GM10847 (cell line): ENCODE measurements around the gene ARHGAP40.

Experiments used
- POLR2A ChIP-seq: IDR thresholded peaks from 2 replicates; pipeline ENCODE4 v1.6.1; 2011; ENCODE audit not compliant: insufficient read length; ENCODE audit errors: extremely low read depth

The ARHGAP40 gene

DNA sequence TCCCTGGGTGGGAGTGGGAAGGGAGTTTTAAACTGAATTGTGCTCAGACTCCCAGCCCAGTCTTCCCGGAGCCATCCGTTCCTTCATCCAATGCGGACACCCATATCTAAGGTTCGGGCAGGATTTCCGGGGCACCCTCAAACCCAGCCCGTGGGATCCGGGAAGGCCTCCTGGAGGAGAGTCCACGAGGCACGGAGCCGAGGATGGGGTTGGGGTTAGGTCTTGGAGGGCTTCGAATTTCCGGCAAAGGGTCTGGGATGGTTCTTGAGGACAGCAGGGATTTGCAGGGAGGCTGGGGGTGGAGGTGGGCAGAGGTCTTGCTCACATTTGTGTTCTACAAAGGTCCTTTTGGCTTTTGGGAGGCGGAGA, 73.1 kb downstream of the ARHGAP40 start:
- TF ChIP-seq POLR2A: no peak

DNA sequence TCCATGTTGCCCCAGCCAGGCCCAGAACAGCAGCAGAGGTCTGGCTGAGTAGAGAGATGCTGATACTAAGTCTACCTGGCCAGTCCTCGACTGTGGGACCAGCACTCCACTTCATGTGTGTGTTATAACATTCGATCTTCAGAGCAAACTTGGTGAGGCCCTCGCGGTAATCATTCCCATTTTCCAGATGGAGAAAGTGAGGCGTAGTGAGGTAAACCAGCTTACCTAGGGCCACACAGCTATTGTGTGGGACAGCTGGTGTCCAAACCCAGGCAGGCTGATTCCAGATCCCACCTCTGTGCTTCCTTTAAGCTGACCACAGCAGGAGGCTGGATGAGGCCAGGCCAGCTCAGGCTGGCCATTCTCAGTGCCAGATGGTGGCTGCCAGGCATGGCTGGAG, 75.0 kb downstream of the ARHGAP40 start:
- TF ChIP-seq POLR2A: no peak

DNA sequence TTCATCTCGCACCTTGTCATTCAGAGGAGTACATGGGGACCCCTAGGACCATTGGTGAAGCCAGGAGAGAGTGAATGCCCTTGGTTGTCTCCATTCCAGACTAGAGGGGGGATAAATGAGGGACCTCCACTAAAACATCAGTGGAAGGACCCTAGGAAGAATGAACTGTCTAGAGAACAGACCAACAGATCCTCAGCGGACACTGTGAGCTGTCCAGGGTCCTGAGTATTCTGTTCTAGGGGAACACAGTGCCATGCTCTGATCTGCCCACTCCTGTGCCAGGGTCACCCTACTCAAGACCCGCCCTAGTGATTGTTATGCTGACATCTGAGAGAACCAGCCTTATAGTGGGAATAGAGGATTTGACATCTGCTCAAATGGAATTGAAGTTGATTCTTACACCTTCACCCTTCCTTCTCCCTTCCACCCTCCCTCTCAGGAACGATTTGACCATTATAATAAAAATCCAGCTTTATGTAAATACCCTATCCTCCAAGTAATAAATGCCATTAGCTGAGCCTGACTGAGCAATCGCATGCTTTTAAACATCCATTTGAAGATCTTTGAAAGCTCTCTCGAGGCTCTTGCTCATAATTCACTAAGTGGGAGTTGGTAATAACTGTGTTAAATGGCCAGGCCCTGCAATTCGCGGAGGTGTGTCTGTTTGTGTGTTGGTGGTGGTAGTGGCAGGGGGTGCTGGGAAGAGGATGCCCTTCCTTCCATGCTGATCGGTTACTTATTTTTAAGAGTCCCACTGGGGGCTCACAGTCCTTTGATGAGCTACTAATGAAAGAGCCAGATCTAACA, 79.1 kb downstream of the ARHGAP40 start:
- no peak for TF ChIP-seq POLR2A

DNA sequence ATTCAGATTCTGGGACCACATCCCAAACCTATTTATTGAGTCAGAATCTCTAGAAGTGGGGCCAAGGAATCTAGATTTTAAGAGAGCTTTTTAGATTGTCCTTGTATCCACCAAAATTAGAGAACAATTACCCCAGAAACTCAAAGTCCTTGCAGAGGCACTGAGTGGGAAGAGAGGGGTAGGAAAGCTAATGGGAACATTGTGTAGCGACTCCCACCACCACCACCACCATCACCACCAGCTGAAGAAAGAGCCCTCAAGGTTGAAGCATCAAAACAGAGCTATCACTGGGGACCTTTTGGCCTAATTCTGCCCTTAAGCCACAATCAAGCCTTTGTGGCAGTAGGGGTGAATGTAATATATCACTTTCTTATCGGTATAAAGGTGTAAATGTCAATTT, 83.7 kb downstream of the ARHGAP40 start:
- TF ChIP-seq POLR2A: no peak

DNA sequence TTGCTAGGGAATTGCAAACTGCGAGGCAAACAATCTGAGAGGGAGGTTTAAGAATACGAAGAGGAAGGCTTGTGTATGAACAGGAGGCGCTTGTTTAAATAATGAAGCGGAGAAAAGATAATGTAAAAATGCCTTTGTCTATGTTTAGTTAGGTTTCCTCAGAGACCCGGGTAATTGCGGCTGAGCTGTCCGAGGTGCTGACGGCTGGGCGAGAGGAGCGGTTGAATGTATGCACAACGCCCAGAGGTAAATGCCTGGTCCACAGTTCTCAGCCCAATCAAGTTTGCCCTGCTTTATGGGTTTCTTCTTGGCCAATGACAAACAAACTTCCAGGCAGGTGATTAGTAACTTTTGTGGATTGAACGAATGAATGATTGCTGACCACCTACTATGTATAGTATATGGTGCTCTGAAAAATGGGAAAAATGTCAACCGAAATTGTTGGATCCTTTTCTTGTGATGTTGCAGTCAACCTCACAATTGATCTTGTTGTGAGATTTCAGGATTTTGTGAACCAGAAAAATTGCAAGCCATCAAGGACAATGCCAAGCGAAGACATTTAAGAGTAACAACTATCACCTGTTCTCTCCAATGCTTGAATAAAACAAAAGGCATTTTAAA, 84.4 kb downstream of the ARHGAP40 start:
- TF ChIP-seq POLR2A: no peak

DNA sequence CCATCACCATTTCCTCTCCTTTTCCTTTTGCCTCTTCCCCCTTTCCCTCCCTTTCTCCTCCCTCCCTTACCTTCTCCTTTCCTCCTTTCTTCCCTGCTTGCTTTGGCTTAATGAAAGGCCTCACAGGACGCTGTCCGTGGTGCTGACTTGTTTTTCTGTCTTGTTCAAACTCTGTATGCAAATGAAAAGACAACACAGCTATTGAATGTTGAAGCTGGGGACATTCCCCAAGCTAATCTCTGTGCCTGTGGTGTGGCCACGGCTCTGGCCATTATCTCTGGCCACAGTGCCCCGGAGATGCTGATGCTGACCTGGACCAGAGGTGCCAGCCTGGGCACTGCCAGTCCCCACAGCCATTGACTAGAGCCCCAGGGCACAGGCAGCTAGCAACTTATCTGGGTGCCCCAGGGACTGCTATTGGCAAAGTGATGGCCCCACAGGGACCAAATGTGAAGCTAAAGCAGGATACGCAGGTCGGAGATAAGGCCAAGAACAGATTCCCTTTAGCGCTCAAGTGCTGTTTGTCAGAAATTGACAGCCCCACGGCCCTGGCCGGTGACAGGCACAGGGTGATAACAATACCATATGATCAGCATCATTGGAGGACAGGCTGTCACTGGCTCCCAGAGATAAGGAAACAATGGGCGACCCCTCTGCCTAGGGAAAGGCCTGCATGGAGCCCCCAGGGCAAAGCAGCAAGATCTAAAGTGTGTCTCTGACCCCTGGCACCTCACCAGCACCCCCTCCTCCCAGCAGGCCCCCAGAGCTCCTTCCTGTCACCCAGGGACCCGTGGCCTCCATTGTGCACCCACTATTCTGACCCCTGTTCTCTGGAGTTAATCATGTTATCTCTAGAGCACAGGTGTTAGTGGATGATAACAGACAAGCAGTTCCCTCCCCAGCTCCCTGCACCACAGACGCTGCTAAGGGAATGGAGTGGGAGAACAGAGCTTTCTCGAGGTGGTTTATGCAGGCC, 91.1 kb downstream of the ARHGAP40 start:
- TF ChIP-seq POLR2A: no peak

DNA sequence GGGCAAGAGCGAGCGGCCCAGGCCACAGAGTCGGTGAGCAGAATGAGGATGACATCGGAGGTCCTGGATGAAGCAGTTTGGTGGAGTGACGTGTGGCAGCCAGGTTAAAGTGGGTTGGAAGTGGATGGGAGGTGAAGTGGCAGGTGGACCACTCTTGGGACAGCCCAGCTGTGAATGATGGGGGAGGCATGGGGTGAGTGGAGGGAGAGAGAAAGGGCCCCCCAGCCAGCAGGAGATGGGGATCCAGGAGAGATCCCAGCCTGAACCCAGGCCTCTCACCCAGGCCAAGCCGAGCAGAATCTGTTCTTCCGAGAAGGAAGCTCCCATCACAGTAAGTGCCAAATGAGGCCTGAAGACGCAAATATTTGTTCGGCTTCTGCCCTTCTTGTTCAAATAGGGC, 95.7 kb downstream of the ARHGAP40 start:
- TF ChIP-seq POLR2A: no peak

DNA sequence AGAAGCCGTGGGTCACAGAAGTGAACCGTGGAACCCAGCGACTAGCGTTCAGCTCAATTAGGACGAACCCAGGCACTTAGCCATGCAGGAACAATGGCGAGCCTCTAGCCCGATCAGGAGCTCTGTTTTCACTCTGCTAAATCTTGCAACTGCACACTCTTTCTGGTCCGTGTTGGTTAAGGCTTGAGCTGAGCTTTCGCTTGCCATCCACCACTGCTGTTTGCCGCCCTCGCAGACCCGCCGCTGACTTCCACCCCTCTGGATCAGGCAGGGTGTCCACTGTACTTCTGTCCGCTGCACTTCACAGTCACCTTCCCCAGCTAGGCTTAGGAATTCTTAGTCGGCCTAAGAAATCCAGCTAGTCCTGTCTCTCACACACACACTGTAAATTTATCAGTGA, 96.9 kb downstream of the ARHGAP40 start:
- TF ChIP-seq POLR2A: no peak

DNA sequence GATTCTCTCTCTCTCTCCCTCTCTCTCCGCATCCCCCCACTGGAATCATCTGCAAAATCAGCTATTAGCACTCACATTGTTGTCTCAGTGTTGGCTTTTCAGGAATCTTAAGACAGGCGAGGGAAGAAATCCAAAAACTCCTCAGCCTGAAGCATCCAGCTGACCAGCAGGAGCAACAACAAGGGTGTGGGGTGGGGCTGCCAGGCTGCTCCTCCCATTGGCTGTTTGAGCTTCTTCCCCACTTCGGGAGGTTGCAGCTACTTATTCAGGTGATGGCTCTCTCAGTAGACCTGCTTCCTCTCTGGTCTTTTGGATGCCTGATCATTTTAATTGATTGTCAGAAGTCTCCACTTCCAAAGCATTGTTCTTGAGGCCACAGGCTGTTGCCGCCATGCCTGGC, 98.5 kb downstream of the ARHGAP40 start:
- TF ChIP-seq POLR2A: no peak
